B cell (primary cell): ENCODE data around the gene PFKFB3.

Experiments
- EZH2 ChIP-seq: IDR thresholded peaks from 2 replicates; pipeline ENCODE4 v1.6.1; 2012; ENCODE audit warnings: borderline replicate concordance, low read depth, mild to moderate bottlenecking, moderate library complexity, low read length; ENCODE audit not compliant: insufficient read depth, poor library complexity, severe bottlenecking
- TF ChIP-seq, protein P1 (sequence below): fragments of 200-600 bp; IDR thresholded peaks from one replicate; pipeline ENCODE4 v1.8.0; 2022; ENCODE audit warnings: antibody characterized with exemption, mild to moderate bottlenecking

- TF ChIP-seq, protein P1, sequence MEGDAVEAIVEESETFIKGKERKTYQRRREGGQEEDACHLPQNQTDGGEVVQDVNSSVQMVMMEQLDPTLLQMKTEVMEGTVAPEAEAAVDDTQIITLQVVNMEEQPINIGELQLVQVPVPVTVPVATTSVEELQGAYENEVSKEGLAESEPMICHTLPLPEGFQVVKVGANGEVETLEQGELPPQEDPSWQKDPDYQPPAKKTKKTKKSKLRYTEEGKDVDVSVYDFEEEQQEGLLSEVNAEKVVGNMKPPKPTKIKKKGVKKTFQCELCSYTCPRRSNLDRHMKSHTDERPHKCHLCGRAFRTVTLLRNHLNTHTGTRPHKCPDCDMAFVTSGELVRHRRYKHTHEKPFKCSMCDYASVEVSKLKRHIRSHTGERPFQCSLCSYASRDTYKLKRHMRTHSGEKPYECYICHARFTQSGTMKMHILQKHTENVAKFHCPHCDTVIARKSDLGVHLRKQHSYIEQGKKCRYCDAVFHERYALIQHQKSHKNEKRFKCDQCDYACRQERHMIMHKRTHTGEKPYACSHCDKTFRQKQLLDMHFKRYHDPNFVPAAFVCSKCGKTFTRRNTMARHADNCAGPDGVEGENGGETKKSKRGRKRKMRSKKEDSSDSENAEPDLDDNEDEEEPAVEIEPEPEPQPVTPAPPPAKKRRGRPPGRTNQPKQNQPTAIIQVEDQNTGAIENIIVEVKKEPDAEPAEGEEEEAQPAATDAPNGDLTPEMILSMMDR: no peak
- TF ChIP-seq EZH2: no peak
Observed at GRCh38 chr10:6269953-6270867, 67.5 kb downstream of the PFKFB3 start.
